NCI-H1436 treated with DMSO at 0.1 percent for 48 hours (cell line): ENCODE measurements around the gene ASXL1.

Source experiments
- DNase-seq: peaks from one replicate; lab custom pipeline; 2025; lab: John Stamatoyannopoulos, UW

Gene ASXL1

DNA sequence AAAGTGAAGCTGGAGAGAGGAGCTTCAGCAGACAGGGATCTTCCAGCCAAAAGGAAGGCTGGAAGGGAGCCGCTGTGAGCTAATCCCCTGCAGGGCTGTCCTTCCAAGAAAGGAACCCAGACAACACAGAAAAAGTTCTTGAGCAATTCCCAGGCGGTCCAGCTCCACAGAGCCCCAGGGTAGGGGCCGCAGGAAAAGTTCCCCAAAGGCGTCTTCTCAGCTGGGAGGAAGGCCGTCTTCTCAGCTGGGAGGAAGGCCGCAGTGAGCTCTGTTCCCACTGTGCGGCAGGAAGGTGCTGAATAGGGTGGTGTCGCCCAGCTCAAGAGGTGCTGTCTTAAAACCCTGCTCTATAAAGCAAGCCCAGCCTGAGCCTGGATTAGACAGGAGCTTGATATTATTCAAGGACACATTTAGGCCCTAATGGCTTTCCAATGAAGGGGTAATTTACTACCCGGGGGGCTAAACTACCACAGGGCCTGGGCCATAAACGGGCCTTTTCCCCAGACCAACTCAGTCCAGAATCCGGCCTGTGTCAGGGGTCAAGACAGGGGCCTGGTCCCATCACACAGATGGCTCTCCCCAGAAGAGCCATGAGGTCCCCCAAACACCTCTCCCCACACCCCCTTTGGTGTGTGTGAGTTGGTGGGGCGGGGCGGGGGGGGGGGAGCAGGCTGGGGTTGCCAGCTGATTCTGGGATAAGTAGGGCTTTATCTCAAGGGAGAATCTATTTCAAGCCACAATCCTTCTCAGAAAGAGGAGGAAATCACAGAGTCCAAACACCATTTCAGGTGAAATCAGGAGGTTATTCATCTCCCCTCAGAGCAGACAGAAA is 123.4 kb downstream of the ASXL1 start:
- no peak for DNase-seq

DNA sequence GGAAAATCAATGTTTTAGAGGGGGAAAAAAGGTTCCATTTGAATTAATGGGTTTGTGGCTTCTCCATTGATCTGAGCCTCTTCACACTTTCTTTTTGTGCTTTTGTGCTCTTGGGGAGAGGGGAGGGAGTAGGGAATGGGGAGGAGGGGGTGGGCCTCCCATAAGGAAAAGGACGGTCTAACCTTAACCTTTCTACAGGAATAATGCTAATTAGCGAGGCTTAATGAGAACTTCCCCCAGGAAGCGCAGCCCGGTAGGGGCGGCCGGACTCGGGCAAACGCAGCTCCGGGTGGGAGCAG is 124.0 kb downstream of the ASXL1 start:
- no peak for DNase-seq

DNA sequence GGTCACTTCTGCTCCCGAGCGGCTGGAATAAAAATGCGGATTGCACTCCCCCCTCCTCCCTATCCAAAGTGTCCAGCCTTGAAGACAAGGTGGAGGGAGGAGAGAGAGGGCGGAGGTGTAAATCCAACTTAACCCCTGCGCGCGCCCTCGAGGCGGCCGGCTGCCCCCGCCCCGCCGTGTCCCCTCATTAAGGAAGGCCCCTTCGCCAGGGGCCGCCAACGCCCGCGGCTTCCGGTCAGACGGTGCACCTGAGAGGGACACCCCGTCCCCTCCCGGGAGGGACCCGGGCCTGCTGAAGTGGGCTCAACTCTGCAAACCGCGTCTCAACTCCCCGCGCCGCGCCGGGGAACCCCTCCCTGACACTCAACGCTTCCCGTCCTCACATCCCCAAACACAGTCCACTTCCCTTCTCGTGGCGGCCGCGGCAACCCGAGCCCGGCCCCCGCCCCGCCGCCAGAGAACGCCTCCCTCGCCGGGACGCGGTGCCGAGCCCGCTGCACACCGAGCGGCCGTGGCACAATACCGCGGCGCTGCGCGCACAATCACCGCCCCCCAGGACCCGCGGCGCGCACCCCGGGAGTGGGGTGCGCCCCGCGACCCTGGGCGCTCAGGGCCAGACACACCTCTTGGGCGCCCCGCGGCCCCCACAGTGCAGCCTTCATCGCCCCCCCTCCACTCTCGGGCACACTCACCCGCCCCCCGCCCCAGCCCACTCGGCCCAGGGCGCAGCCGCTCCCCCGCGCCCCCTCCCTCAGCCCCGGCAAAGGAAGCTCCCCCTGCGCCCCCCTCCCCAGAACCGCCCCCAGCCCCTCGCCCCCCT is 124.5 kb downstream of the ASXL1 start:
- DNase-seq: no peak

GRCh38 chr20:32483351-32484224 is 125.5 kb downstream of the ASXL1 start:
- peak; percentile 47 for DNase-seq

DNA sequence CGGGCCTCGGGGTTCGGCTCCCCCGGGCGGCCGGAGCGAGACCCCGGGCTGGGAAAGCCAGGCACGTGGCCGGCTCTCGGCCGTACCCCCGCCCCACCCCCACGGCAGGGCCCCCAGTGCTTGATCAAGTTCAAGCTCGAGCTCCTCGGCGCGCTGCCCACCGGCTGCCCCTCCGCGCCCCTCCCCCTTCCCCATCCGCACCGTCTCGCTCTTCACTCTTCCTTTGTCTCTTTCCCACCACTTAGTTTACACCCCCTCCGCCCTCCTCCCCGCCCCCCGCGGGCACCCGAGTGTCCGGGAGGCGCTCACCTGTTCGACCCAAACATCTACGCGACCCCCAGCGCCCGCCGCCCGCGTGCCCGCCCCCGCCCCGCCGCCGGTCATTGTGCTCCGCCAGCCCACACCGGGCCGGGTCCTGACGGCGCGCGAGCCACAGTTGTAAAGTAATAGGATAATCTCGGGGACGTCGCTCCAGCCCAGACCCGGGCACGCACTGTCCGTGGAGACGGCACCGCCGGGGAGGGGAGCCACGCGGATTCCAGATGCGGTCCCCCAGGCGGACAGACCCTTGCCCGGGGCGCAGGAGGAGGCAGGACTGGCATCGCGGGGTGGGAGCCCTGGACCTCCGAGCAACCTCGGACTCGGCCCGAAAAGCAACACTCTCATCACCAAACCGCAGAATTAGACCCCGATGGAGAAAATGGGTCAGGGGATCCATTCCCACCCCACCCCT is 126.3 kb downstream of the ASXL1 start:
- no peak for DNase-seq

- peak; percentile 28 for DNase-seq
Measured at GRCh38 chr20:32484958-32485769, 127.0 kb downstream of the ASXL1 start.

DNA sequence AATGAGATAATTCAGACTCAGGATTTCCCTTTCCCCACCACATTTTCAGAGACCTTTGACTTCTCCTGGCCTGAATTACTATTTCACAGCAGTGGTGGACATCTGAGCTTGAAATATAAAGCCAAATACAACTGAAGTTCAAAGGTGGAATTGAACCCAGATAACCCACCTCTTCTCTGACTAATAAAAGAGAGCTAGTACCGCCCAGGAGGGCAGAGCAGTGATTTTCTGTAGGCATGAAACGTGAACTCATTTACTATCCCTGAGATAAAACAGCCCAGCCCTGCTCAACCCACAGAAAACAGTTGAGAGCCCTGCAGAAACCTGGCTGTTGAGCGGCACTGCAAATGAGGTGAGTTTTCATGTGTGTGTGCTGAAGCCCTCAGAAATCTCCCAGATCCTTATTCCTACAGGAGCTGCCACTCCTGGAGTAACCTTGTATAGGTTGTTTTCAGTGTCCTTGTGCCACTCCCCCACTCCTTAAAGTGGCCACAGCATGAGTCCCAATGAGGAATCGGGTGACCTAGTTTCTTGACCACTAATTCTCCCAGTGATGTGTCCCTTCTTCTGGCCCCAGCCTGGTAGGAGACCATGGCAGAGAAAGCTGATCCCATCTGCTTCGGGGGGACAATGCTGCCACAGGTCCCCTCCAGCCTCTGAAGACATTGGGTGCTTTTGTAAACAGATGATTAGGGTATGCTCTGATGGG is 127.8 kb downstream of the ASXL1 start:
- no peak for DNase-seq

GRCh38 chr20:32487381-32487780 is 129.2 kb downstream of the ASXL1 start:
- no peak for DNase-seq

DNA sequence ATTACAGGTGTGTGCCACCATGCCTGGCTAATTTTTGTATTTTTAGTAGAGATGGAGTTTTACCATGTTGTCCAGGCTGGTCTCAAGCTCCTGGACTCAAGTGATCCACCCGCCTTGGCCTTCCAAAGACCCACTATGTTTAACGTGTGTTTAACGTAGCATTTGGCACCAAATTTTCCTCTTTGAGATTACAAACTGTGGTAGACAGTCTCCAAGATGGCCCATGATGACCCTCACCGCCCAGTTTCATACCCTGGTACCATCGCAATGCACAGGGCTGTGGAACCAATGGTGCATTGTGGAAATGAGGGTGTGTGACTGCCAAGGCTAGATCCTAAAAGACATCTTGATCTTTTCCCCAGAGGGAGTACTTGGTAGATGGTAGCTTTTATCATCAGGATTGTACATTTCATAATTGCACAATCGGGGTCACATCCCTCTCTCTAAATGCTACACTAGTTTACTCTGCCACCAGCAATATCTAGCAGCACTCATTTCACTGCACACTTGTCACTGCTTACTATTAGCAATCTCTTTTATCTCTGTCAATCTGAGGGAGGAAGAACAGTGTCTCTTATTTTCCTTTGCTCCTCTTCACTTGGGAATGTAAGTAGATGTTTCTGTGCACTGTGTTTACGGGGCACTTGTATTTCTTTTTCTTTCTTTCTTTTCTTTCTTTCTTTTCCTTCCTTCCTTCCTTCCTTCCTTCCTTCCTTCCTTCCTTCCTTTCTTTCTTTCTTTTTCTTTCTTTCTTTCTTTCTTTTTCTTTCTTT is 130.1 kb downstream of the ASXL1 start:
- no peak for DNase-seq
